Mesenchymal stem cell (in vitro differentiated cells and primary cell): ENCODE results near the gene C20orf204. TPM values are rescaled to one million over a fixed set of nuclear protein-coding genes. Genes with fewer than 3 reads are reported as not detected.
"Not testable (repeated sequence)": the region's sequence is repeated elsewhere in the genome, so short reads cannot be mapped to it uniquely, and the experiment has no call there.

Experiments used
- DNase-seq: peaks from one replicate; pipeline ENCODE4 v3.0.0-alpha.2; 2013
- H2AFZ ChIP-seq: one replicate; pipeline ENCODE4 v1.6.1; 2013; ENCODE audit warnings: low read depth, mild to moderate bottlenecking, control low read depth, inconsistent platforms, low read length, moderate library complexity
- H2AK5ac ChIP-seq: 2 replicates; pipeline ENCODE4 v1.6.1; 2013; ENCODE audit warnings: low read length, moderate library complexity, mild to moderate bottlenecking, inconsistent platforms; ENCODE audit not compliant: severe bottlenecking
- H2BK120ac ChIP-seq: one replicate; pipeline ENCODE4 v1.6.1; 2013; ENCODE audit warnings: low read depth, mild to moderate bottlenecking, inconsistent platforms, low read length, moderate library complexity
- H2BK12ac ChIP-seq, 2 experiments: one replicate each; pipeline ENCODE4 v1.6.1; 2013; ENCODE audit warnings: inconsistent platforms in 2 of 2, low read length in 2 of 2, mild to moderate bottlenecking in 2 of 2, moderate library complexity in 2 of 2, control low read depth in 1 of 2
- H2BK15ac ChIP-seq: one replicate; pipeline ENCODE4 v1.6.1; 2013; ENCODE audit warnings: mild to moderate bottlenecking, low read depth, inconsistent platforms; ENCODE audit not compliant: poor library complexity, severe bottlenecking
- H2BK5ac ChIP-seq: 2 replicates; pipeline ENCODE4 v1.6.1; 2013; ENCODE audit warnings: low read depth, mild to moderate bottlenecking, low read length, control low read depth, inconsistent platforms; ENCODE audit not compliant: poor library complexity, severe bottlenecking
- H3K14ac ChIP-seq, 2 experiments: one replicate each; pipeline ENCODE4 v1.6.1; 2013; ENCODE audit warnings: inconsistent platforms in 2 of 2, low read length in 2 of 2, control low read depth in 1 of 2, mild to moderate bottlenecking in 1 of 2, moderate library complexity in 1 of 2
- H3K18ac ChIP-seq, 2 experiments: one replicate each; pipeline ENCODE4 v1.6.1; 2013; ENCODE audit warnings: inconsistent platforms in 2 of 2, low read length in 2 of 2, control low read depth in 1 of 2, low read depth in 1 of 2, mild to moderate bottlenecking in 1 of 2
- H3K23ac ChIP-seq, 2 experiments: one replicate each; pipeline ENCODE4 v1.6.1; 2013; ENCODE audit warnings: inconsistent platforms in 2 of 2, low read length in 2 of 2, mild to moderate bottlenecking in 2 of 2, moderate library complexity in 2 of 2, control low read depth in 1 of 2
- H3K27ac ChIP-seq: 2 replicates; pipeline ENCODE4 v1.5.1; 2013; ENCODE audit warnings: mild to moderate bottlenecking, moderate library complexity, low read length, control low read depth, inconsistent platforms; ENCODE audit not compliant: poor library complexity, severe bottlenecking
- H3K27me3 ChIP-seq, 2 experiments: 2 replicates each; pipeline versions ENCODE4 v1.6.1 to v1.7.0; 2013; ENCODE audit warnings: low read length in 2 of 2, mild to moderate bottlenecking in 2 of 2, moderate library complexity in 2 of 2, control low read depth in 1 of 2, inconsistent platforms in 1 of 2; ENCODE audit not compliant: control insufficient read depth in 1 of 2, insufficient read depth in 1 of 2
- H3K36me3 ChIP-seq, 2 experiments: 2 replicates each; pipeline versions ENCODE4 v1.6.1 to v1.7.0; 2013; ENCODE audit warnings: low read length in 2 of 2, control low read depth in 1 of 2, inconsistent platforms in 1 of 2, low read depth in 1 of 2, mild to moderate bottlenecking in 1 of 2; ENCODE audit not compliant: insufficient read depth in 2 of 2, control insufficient read depth in 1 of 2
- H3K4ac ChIP-seq, 2 experiments: one replicate each; pipeline ENCODE4 v1.6.1; 2013; ENCODE audit warnings: inconsistent platforms in 2 of 2, low read length in 2 of 2, mild to moderate bottlenecking in 2 of 2, moderate library complexity in 2 of 2, control low read depth in 1 of 2, low read depth in 1 of 2
- H3K4me1 ChIP-seq: 2 replicates; pipeline ENCODE4 v1.6.1; 2013; ENCODE audit warnings: low read depth, low read length, control low read depth; ENCODE audit not compliant: control insufficient read depth, insufficient read depth
- H3K4me2 ChIP-seq: 2 replicates; pipeline ENCODE4 v1.6.1; 2013; ENCODE audit warnings: low read length, mild to moderate bottlenecking, inconsistent platforms; ENCODE audit not compliant: poor library complexity, severe bottlenecking
- H3K4me3 ChIP-seq, 2 experiments: 2 replicates each; pipeline versions ENCODE4 v1.5.1 to v1.7.0; 2013; ENCODE audit warnings: low read length in 2 of 2, mild to moderate bottlenecking in 2 of 2, control low read depth in 1 of 2, low read depth in 1 of 2; ENCODE audit not compliant: insufficient read depth in 1 of 2
- H3K79me1 ChIP-seq: replicated peaks from 2 replicates; pipeline ENCODE4 v1.6.1; 2013; ENCODE audit warnings: mild to moderate bottlenecking, control low read depth, low read length, inconsistent platforms; ENCODE audit not compliant: poor library complexity, severe bottlenecking
- H3K9ac ChIP-seq: 2 replicates; pipeline ENCODE4 v1.7.0; 2013; ENCODE audit warnings: mild to moderate bottlenecking, low read length, moderate library complexity
- H3K9me3 ChIP-seq: 2 replicates; pipeline ENCODE4 v1.7.0; 2013; ENCODE audit warnings: mild to moderate bottlenecking, low read length; ENCODE audit not compliant: control insufficient read depth
- H4K8ac ChIP-seq: one replicate; pipeline ENCODE4 v1.6.1; 2013; ENCODE audit warnings: inconsistent platforms, mild to moderate bottlenecking, low read length, moderate library complexity
- H4K91ac ChIP-seq: one replicate; pipeline ENCODE4 v1.6.1; 2013; ENCODE audit warnings: mild to moderate bottlenecking, low read length, inconsistent platforms
- small RNA-seq: library from polyadenylated mRNA; stranded (forward); fragments of <200 nt; extraction: miRNeasy Mini kit (QIAGEN cat#:217004); gene quantifications from one replicate; pipeline ENCODE3, GENCODE V24; 2013; ENCODE audit warnings: low read depth

The C20orf204 gene

GRCh38 chr20:64088586-64088985, 52.6 kb downstream of the C20orf204 start:
- not testable (repeated sequence) for H2AK5ac ChIP-seq, DNase-seq, H3K27ac ChIP-seq, H3K14ac ChIP-seq, H3K79me1 ChIP-seq, H2BK12ac ChIP-seq, H2AFZ ChIP-seq, H3K4ac ChIP-seq, H2BK120ac ChIP-seq, H3K4me3 ChIP-seq, H2BK5ac ChIP-seq, H3K36me3 ChIP-seq, H3K4me2 ChIP-seq, H3K9me3 ChIP-seq, H3K9ac ChIP-seq, H4K8ac ChIP-seq, H3K18ac ChIP-seq, H3K23ac ChIP-seq
- peaks cover 62 to 74% of the 10 kb centered on the region in 2 experiments for H3K27me3 ChIP-seq
- peaks cover 14% of the 10 kb centered on the region for H3K4me1 ChIP-seq
- peak overlapping the region; percentile 54 for H2BK15ac ChIP-seq
- H4K91ac ChIP-seq = peak overlapping the region; percentile 62

Small RNAs within 50 kb of the gene (small RNA-seq; reads per million reads assigned to genes)
- gene AL355803.1 = not detected
- gene MIR6813 = not detected
